Activated CD4-positive, alpha-beta T cell treated with anti-CD3 and anti-CD28 coated beads, Interleukin-10, Interleukin-2, amounts not matched to agents 100 ng/mL and 50 ng/mL, durations not matched to agents 16 hours and 8 hours (primary cell): Measurements from ENCODE around the gene SV2C.

ENCODE experiments used
- DNase-seq: peaks from one replicate; pipeline ENCODE4 v3.0.0-alpha.2; 2020

SV2C gene

GRCh38 chr5:76106149-76106548 lies 23.0 kb downstream of the SV2C start:
- no peak for DNase-seq

- DNase-seq: no peak
Measured at GRCh38 chr5:76111477-76112174, 28.4 kb downstream of the SV2C start.

GRCh38 chr5:76113103-76113502 lies 29.9 kb downstream of the SV2C start:
- no peak for DNase-seq

- no peak for DNase-seq
Measured at GRCh38 chr5:76114179-76114851, 31.1 kb downstream of the SV2C start.

- DNase-seq: no peak
Measured at GRCh38 chr5:76125346-76125745, 42.2 kb downstream of the SV2C start.

- DNase-seq: no peak
Measured at GRCh38 chr5:76125888-76126287, 42.7 kb downstream of the SV2C start.

- DNase-seq: no peak
Measured at GRCh38 chr5:76134003-76134402, 50.8 kb downstream of the SV2C start.

DNA sequence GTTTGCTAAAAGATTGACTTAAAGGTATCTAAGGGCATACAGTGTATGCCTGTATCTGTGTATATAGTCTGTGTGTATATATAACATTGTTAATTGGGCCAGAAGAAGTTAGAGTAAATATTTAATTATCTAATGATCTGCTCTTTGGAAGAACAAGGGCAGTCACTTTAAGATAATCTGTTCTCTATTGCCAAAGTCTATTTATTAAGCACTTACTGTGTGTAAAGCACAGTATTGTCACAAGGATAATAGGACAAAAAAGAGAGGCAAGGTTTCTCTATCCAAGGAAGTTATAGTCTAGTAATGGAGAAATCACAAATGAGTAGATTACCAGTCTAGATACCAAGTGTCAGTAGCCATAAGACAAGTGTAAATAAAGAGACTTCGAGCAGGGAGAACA lies 51.5 kb downstream of the SV2C start:
- no peak for DNase-seq

GRCh38 chr5:76137887-76138542 lies 54.8 kb downstream of the SV2C start:
- no peak for DNase-seq

GRCh38 chr5:76143884-76144283 lies 60.7 kb downstream of the SV2C start:
- no peak for DNase-seq

DNA sequence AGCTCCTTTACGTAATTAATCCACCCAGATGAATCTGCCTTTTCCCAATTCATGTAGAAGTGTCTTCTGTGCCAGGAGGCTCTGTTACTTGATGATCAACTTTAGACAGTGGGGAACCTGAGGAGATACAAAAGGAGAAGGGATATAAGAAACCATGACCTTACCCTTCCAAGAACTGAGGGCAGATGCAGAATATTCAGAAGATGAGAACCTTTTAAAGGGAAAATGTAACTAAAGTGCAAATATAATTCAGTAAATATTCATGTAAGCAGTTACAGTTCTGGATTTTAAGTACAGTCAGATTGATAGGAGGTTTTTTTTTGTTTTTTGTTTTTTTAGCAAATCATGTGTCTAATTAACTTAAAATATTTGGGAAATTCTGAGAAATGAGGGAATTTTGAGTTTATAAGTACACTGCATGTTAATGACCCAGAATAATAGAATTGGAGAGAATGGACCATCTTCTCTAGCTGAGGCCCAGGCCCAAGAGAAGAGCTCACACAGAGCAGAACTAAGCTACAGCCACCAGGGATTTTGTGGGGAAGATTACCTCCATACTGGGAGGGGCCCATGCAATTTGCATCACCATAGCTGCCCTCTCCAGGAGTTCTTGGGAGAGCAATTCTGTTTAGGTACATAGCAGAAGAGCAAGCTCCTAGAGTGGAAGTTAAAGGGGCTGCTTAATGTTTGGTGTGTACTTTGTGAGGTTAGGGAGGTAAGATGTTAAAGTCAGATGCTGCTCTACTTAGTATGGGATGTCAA lies 61.5 kb downstream of the SV2C start:
- no peak for DNase-seq

GRCh38 chr5:76145945-76146344 lies 62.8 kb downstream of the SV2C start:
- peak; percentile 31 for DNase-seq

GRCh38 chr5:76149636-76150035 lies 66.5 kb downstream of the SV2C start:
- DNase-seq: no peak

DNA sequence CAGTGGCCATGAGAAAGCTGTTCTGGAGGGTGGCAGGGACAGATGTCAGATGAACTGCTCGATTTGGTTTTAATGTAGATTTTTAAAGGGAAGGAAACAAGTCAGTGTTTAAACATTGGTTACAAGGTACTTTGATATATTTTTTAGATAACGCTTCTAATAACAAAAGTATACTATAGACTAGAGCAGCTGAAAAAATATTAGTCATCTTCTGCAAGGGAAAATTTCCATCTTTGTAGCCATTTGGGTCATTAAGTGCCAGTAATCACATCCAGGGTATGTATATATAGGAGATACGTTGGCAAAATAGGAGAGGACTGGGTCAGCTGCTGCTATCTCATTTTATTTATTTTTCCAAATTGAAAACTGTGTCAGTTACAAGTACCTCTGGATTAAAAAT lies 69.0 kb downstream of the SV2C start:
- no peak for DNase-seq

DNA sequence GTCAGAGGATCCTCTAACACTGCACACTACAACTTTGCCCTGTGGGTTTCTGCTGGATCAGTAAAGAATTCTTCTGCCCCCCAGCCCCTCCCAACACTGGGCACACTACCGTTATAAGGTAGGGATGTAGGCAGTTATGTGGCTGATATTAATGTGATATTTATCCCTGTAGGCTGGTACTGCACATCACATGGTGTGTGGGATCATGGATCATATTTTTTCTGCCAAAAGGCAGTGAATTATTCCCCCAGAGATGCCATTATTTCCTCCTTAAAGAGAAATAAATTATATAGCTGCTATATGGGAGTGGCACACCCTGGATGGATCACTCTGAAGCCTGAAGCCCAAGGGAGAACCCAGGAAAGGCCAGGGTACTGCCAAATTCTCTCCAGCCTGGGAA lies 69.5 kb downstream of the SV2C start:
- no peak for DNase-seq

DNA sequence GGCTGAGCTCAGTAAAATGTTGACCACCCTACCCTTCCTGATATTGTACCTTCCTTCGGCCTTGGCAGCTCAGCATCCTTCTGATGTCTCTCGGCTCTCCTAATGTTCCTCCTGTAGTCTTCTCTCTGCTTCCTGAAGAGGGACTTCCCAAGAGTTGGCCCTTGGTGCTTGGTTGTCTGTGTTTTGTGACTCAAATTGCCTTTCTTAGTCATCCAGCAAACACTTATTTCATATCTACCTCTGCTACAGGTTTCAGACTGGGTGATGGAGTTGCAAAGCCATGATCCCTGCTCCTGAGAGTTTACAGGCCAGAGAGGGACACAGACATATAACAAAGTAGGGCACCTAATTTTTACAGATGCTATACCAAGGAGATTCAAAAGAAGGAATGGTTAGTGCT lies 70.1 kb downstream of the SV2C start:
- DNase-seq: peak; percentile 28

DNA sequence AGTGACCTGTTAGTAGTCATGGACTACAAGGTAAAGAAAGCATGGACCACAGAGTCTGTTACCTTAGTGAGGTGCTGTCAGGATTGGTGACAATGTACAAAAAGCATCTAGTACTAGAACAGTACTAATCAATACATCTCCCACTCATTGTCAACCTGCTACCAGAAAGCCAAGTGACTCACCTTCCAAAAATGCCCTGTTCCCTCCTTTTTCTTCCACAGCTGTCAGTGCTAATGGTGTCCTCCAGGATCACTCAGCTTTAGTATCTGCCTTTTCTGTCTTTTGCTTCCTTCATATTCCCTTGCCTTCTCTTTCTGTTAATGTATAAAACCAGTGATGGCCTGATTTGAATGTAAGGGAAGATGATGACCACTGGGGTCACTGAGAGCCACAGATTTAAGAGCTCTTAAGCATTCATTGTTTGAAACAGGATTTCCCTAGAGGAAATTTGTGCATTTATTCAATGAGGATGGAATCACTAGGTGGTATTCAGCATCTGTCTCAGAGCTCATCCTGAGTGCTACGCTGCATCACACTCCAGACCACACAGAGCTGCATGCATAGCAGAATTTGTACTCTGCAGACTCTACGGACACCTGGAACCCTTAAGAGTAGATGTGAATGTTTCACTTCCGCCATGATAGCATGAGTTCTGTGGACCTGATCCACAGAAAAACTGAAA lies 71.0 kb downstream of the SV2C start:
- no peak for DNase-seq

GRCh38 chr5:76155536-76155935 lies 72.4 kb downstream of the SV2C start:
- DNase-seq: no peak

- no peak for DNase-seq
Measured at GRCh38 chr5:76162335-76162734, 79.2 kb downstream of the SV2C start.

DNA sequence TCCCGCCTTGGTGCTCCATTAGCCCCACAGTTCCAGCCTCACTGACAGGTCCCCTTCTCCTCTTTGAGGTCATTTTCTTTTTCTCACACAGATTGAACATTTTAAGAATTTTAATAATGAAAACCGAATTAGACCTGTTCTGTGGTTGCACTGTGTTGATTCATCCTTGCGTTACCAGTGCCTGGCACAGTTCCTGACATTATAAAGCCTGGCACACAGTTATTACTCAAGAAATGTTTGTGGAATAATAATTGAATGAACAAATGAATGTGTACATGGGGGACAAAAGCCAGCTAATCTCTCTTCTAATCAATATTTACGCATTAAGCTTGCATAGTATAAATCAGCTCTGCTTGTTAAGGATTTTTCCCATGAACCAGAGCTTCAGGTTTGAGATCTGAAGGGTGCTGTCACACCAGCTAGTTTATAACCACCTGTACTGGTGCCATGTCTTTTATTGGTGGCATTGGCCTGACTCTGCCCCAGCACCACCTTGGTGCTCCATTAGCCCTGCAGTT lies 80.0 kb downstream of the SV2C start:
- DNase-seq: no peak

DNA sequence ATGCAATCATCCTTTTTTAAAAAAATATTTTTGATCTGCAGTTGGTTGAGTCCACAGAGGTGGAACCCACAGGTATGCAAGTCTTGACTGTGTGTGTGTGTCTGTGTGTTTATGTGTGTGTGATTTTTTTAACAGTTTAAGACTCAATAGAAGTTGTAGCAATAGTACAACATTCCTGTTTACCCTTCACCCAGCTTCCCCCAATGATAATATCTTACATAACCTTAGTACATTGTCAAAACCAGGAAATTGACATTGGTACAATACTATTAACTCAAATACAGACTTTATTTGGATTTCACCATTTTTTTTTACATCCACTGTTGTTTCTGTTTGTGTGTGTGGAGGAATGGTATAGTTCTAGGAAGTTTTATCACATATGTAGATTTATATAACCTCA lies 81.8 kb downstream of the SV2C start:
- DNase-seq: no peak

DNA sequence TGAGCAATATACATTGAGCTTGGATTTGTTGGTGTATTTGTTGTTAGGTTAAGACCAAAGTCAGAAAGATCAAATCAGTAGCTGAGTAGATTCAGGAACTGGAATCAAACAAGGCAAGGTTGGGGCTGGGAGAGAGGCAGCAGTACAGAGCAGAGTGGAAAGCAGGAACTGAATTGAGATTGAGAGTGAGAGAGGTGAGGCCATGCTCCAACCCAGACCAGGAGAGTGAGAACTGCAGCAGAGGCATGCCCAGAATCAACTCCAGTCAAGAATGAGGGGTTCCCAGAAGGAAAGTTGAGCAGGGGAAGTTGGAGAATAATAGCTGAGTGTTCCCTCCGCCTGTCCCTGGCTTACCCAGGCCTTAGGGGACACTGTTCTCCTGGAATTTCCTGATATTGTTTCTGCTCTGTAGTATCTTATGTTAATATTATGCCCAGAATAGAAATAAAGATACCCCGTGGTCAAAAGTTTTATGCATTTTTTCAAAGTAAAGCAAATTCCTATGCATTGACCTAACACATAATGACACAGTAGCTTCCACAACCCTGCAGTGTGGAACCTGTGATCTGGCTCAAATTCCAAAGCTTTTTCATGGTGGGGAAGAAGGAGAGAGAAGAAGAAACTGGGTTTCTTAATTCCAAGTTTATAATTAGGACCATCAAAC lies 82.7 kb downstream of the SV2C start:
- no peak for DNase-seq
